ENCODE measurements around the gene ABI2.
A peak's percentile ranks its signal among the peaks of the same experiment; 100 is the strongest.

Gene ABI2

DNA sequence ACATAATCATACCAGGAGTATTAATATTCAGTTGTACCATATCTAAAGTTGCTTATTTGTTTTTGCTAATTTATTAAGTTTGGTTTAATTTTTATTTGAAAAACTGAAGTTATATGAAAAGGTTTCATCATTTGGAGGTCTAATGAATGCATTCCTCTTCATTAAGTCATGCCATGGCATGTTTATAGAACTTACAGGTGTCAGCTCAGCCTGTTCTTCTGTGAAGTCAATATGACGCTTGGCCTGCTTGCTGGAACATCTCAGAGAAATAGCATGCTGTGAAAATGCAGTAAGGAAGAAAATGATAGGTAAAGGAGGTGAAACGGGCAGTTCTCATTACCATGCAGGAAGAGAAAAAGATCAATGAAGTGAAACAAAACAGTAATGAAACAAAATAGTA lies 148.7 kb downstream of the ABI2 start:
- DNase-seq (ENCODE audit: low read depth): no peak

DNA sequence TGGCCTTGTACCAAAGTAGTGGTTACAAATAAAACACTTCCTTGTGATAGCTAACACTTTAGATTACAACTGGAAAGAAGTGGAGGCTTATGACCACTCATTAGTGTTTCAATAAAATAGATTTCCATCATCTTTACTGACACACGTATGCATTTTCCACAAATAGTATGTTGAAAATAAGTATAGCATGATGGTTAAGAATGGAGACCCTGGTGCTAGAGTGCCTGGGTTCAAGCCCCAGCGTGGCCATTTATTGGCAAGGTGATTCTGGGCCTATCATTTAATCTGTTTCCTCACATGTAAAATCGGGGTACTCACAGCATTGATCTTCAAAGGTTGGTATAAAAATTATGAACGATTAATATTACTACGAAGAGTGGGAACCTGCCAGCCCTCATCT lies 152.4 kb downstream of the ABI2 start:
- no peak for DNase-seq (ENCODE audit: low read depth)

- DNase-seq (ENCODE audit: low read depth): peak; percentile 47
Measured at GRCh38 chr2:203484266-203485112, 156.3 kb downstream of the ABI2 start.

GRCh38 chr2:203489531-203489930 lies 161.3 kb downstream of the ABI2 start:
- DNase-seq (ENCODE audit: low read depth): no peak

DNA sequence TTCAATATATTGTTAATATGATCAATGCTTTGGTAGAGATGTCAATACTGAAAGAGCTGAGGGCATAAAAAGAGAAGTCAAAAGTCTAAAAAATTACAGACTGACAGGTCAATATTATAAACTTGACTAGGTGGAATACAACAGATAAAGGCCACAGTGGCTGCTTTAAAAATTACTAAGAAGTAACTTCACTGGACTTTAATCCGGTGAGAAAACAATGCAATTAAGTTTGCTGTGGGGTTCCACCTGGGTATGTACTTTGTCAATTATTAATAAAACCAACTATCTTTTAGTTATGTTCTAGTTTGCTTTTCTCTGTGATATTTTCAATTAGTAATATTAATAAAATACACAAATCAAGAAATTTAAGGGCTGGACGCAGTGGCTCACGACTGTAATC lies 162.2 kb downstream of the ABI2 start:
- DNase-seq (ENCODE audit: low read depth): no peak

DNA sequence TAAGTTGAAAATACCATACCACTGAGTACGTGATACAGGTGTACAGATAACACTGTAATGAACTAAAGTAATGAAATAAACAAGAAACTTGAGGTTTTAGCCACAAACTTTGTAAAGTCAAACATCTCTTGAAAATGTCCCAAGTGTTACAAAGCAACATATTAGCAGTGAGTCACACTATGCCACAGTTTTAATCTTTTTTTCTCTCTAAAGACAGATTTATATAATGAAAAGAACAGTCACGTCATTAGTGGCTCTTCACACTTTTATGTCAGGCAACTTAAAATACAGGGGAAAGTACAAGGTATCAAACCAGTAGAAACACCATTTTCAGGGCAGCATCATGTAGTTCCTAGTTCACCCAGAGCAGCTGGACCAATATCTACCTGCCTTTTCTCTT lies 164.8 kb downstream of the ABI2 start:
- no peak for DNase-seq (ENCODE audit: low read depth)

Measured in fibroblast of gingiva (primary cell).